ENCODE measurements around the gene PRORP.
"Not testable (repeated sequence)": the region's sequence is repeated elsewhere in the genome, so short reads cannot be mapped to it uniquely, and the experiment has no call there.

PRORP gene

GRCh38 chr14:35134329-35135123, 12.2 kb downstream of the PRORP start:
- DNase-seq (ENCODE audit: low read depth in 1 of 2, low spot score in 1 of 2): no peak

- no peak for DNase-seq (ENCODE audit: low read depth in 1 of 2, low spot score in 1 of 2)
Observed at GRCh38 chr14:35138585-35138984, 16.2 kb downstream of the PRORP start.

GRCh38 chr14:35140718-35141581, 18.6 kb downstream of the PRORP start:
- DNase-seq (ENCODE audit: low read depth in 1 of 2, low spot score in 1 of 2): no peak

- DNase-seq (ENCODE audit: low read depth in 1 of 2, low spot score in 1 of 2): no peak
Observed at GRCh38 chr14:35144029-35144428, 21.7 kb downstream of the PRORP start.

GRCh38 chr14:35146711-35147149, 24.4 kb downstream of the PRORP start:
- DNase-seq (ENCODE audit: low read depth in 1 of 2, low spot score in 1 of 2): no peak

- no peak for DNase-seq (ENCODE audit: low read depth in 1 of 2, low spot score in 1 of 2)
Observed at GRCh38 chr14:35147186-35147585, 24.8 kb downstream of the PRORP start.

- no peak for DNase-seq (ENCODE audit: low read depth in 1 of 2, low spot score in 1 of 2)
Observed at GRCh38 chr14:35147711-35148110, 25.4 kb downstream of the PRORP start.

GRCh38 chr14:35149239-35149638, 26.9 kb downstream of the PRORP start:
- no peak for DNase-seq (ENCODE audit: low read depth in 1 of 2, low spot score in 1 of 2)

GRCh38 chr14:35152531-35152930, 30.2 kb downstream of the PRORP start:
- not testable (repeated sequence) for DNase-seq (ENCODE audit: low read depth in 1 of 2, low spot score in 1 of 2)

GRCh38 chr14:35154016-35154415, 31.7 kb downstream of the PRORP start:
- DNase-seq (ENCODE audit: low read depth in 1 of 2, low spot score in 1 of 2): no peak

GRCh38 chr14:35155962-35156361, 33.6 kb downstream of the PRORP start:
- no peak for DNase-seq (ENCODE audit: low read depth in 1 of 2, low spot score in 1 of 2)

- DNase-seq (ENCODE audit: low read depth in 1 of 2, low spot score in 1 of 2): no peak
Observed at GRCh38 chr14:35158491-35158890, 36.1 kb downstream of the PRORP start.

- DNase-seq (ENCODE audit: low read depth in 1 of 2, low spot score in 1 of 2): no peak
Observed at GRCh38 chr14:35158951-35159653, 36.8 kb downstream of the PRORP start.

GRCh38 chr14:35159742-35160409, 37.5 kb downstream of the PRORP start:
- no peak for DNase-seq (ENCODE audit: low read depth in 1 of 2, low spot score in 1 of 2)

GRCh38 chr14:35161231-35161630, 38.9 kb downstream of the PRORP start:
- DNase-seq (ENCODE audit: low read depth in 1 of 2, low spot score in 1 of 2): no peak

- DNase-seq (ENCODE audit: low read depth in 1 of 2, low spot score in 1 of 2): no peak
Observed at GRCh38 chr14:35163384-35163783, 41.0 kb downstream of the PRORP start.

- DNase-seq (ENCODE audit: low read depth in 1 of 2, low spot score in 1 of 2): no peak
Observed at GRCh38 chr14:35164849-35165248, 42.5 kb downstream of the PRORP start.

GRCh38 chr14:35167496-35167895, 45.1 kb downstream of the PRORP start:
- DNase-seq (ENCODE audit: low read depth in 1 of 2, low spot score in 1 of 2): no peak
